Fibroblast of skin of back (primary cell): ENCODE results near the gene ARHGEF2.
"Not testable (repeated sequence)": the region's sequence is repeated elsewhere in the genome, so short reads cannot be mapped to it uniquely, and the experiment has no call there.

Source experiments
- DNase-seq: peaks from one replicate; pipeline ENCODE4 v3.0.0-alpha.2; 2013

The ARHGEF2 gene

DNA sequence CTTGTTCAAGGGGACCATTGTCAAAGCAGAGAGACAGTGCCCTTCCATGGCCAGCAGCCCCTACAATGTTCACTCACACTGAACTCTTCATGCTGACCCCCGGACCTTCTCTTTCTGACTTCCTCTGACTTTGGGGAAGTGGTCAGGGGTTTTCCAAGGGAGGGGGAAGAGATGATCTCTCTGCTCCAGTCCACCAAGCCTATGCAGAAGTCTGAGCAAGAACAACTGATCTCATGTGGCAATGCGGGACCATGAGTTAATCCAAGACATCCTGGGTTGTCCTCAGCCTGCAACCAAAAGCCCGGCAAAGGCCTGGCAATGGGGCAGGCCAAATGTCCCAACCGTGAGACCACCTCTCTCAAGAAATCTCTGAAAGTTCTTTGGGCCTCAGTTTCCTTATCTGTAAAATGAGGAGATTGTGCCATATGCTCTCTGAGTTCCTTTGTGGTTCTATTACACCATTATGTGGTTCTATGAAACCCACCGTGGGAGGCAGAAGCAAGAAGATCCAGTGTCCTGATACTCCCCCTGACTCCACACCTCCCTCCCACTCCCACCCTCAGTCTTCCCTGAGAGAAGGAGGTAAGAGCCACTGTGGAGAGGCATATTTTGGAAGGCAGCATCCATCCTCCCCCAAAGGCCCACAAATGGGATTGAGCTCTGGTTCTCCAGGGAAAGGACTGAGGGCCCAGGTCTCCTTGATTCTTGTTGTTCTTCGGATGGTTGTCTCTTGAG lies 11.8 kb upstream of the ARHGEF2 start:
- no peak for DNase-seq

DNA sequence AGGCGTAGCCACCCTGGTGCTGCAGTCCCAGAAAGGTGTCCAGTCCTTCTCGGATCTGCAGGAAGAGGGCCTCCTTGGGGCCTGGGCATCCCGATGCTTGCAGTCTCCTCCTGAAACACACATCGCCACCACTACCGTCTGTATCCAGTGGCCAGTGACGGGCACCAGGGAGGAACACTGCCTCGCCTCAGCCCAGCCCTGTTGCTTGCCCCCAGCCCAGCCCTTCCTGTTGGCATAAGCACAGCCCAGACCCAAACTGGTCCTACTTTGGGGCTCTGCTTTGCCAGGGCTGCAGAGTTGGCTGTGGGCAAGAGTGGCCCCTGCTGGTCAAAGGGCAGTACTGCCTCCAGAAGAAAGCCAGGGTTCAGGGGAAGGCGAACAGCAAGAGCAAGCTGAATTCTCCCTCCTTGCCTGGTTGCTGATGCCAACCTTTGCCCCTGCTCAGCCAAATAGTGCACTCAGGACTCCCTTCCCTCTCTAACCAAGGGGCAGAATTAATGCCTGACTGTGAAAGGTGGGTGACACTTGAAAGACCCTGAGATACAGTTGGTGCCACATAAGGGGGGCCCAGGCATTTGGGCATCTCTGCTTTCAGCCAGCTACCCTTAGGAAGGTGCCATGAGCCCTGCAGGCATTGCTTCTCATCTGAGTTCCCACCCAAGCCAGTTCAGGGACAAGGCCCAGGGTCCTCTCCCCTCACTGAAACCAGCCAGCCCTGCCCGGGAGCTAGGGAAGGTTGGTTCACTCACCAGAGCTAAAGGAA lies 11.1 kb upstream of the ARHGEF2 start:
- peak; percentile 75 for DNase-seq

DNA sequence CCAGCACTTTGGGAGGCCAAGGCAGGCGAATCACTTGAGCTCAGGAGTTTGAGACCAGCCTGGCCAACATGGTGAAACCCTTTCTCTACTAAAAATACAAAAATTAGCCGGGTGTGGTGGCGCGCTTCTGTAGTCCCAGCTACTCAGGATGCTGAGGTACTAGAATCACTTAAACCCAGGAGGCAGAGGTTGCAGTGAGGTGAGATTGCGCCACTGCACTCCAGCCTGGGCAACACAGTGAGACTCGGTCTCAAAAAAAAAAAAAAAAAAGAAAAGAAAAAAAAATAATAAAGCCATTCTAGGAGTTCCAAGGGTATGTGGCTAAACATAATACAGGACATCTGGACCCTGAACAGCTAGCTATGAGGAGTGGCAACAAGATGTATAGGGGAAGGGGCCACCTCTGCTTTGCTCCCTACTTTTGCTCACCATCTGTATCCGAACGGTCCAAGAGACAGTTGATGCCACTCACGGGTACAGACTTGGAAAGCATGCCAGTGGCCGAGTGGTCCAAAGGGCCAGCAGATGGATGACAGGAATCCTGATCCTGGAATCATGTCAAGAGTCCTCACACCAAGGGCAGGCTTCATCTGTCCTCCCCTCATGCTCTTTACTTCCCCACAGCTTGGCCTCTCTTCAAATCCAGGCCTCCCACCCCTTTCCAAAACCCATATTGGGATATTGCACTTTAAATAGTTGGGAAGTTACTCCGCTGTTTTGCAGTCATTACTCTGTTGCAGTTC lies 6.7 kb upstream of the ARHGEF2 start:
- DNase-seq = not testable (repeated sequence)

DNA sequence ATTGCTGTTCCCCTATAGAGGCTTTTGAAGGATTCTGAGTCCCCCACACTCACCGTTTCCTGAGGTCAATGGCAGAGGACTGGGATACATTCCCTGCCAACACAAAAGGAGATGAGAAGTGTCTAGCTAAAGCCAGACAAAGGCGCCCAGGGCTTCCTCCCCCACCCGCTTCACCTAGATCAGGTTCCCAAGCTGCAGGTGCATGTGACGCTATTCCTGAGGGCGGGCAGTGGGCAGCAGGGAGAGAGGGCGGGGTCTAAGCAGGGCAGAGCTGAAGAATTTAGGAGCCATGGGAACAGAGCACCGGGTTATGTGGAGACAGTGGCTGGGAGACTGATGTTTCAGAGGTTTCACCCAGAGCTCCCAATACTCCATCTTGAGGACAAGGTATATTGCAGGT lies 6.0 kb upstream of the ARHGEF2 start:
- DNase-seq = no peak

DNA sequence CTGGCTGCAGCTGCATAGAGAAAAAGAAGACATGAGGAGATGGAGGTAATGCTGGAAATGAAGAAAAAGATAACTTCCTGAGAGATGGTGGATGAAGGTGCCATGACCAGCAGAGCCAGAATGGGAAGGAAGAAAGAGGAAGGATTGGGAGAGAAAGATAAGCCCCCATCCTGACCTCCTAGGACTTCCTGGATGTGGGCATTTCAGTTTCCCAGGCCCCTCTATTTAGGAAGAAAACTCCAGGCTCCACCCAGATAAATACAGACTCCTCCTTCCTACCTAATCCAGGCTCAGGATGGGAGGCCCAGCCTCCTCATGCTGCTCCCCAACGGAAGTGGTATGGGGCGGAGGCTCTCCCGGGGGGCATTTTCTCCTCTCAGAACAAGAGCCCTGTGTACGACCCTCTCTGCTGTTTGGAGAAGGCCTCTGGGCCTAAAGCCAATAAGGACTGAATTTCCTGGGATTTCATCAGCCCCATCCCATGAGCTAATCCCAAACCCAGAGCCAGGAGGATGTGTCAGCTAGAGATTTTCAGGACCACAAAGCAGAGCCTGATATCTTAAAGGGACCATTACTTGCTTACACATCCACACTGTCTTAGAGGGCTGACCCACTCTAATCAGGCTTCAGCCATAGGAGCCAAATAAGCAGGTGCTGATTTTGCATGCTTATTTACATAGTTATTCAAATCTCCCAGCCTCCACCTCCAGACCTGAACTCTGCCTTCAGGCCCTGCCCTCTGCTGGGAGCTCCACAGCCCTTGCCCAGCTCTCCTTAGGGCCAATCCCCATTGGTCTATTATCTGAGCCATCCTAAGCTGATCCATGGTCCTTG lies 5.1 kb upstream of the ARHGEF2 start:
- peak; percentile 100 for DNase-seq

DNA sequence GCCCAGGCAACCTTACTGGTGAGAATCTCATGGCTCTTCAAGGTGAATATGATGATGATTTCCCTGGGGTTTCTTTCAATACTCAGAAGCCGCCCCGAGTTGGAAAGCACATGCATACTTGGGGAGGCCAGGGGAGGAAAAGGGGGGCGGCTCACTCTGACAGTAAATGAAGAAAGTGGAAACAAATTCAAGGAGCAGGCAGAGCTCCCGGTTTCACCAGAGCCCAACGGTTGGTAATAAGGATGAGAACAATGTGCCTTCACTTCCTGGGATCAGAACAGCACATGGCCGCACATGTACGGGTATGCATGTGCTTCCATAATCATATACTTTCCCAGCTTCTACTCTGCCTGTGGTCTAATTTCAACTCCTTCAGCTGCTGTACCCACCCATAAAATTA lies 3.8 kb upstream of the ARHGEF2 start:
- no peak for DNase-seq

DNA sequence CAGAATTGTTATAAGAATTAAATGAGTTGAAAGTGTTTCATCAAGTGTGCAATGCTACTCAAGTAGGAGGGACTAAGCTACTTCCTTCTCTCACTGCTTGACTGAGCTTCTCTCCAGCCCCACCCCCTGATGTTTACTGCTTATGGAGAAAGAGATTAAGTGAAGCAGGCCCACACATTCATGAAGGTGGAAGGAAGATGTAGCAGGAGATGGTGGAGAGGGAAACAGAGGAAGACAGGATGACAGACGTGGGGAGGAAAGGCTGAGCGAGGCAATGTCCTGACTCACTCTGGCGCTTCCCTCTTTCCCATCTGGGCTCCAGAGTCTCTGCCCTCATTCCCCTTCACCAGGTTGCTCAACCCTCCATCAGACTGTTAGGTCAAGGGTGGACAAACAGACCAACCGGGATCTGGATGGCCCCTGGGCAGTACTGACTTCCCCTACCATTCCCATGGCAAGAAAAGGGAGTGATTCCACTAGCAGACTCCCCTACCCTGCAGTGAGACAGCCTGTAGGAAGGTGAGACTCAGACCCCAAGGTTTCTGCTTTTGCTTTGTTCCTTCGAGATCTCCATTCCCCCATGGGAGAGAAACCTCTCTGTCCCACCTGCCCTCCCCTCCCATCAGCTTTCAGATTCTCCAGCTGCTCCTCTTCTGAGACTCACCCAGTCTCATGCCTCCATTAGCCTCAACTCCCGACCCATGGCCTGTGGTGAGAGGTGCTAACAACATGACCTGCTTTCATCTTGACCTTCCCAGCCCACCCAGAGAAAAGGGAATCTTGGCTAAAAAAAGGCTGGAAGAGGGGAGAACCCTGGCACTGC lies 3.1 kb upstream of the ARHGEF2 start:
- DNase-seq = peak; percentile 69

DNA sequence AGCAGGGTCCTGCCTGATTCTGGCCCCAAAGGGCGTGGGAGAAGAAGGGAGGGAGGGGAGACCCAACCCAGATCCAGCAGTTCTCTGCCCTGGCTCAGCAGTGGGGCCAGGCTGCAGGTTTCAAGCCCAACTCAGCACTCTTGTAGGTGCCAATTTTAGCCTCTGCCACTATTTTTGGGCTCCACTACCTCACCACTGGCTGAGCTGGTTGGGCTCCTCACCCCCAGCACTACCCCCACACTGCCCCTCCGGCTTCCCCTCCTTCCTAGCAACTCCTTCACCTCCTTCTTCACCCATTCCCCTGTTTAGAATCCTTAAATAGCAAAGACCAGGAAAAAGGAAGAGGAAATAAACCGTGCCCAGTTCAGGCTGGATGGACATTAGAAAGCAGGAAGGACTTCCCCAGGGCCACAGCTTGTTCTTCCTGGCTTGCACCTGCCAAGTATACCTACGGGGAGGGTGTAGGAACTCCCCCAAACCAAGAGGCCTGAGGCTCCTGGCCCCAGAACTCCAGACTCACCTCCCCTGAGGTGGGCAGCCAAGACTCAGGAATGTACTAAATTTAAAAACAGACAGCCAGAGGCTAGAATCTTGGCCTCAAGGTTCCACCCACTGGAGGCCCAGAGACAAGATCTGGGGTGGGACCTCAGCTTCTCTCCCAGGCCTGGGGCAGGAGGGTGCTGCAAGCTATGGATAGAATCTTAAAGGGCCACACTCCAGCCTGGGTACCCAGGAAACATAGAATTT lies 1.4 kb upstream of the ARHGEF2 start:
- peak; percentile 58 for DNase-seq

DNA sequence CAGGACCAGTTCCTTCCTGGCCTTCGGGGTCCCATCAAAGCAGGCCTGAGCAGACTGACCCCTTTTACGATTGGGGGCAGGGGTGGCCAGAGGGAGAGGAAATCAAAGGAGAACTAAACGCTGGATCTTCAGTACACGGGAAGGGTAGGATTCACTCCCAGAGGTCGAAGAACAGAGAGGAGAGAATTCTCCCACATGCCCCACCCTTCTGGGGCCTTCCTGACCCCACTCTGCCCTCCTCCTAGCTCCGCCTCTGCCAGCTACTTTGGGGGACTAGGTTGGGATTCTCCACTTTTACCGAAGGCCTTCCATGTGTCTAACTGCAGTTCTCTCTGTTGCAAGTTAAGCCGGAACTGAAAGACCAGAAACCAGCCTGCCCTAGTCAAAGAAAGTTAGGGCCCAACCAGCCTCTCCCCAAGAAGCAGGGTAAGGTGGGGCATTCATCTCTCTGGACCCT lies 654 bp upstream of the ARHGEF2 start:
- peak; percentile 62 for DNase-seq

DNA sequence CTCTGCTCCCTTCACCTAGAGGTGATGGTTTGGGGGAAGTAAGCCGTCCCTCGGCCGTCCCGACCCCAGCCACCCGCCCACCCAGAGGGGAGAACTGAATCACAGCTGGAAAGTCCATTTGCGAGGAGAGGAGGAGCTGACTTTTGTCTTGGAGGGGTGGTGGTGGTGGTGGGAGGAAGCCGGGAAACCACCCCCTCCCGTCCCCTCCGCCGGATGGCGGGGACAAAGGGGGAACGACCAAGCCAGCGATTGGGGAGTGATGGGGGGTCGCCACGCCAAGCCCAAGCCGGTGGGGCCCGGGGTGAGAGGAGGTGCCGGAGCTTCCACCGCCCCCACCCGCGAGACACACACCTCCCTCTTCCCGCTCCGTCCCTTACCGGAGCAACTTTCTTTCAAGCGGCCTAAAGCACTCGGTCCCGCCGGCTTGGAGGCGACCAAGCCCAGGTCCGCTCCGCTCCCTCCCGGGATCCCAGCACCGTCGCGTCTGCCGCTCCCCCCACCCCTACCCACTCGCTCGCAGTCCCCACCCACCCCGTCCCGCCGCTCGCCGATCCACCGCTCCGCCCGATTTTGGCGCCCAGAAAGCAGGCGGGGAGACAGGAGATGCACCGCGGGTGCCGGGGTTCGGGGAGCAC lies 540 bp downstream of the ARHGEF2 start:
- peak; percentile 27 for DNase-seq

DNA sequence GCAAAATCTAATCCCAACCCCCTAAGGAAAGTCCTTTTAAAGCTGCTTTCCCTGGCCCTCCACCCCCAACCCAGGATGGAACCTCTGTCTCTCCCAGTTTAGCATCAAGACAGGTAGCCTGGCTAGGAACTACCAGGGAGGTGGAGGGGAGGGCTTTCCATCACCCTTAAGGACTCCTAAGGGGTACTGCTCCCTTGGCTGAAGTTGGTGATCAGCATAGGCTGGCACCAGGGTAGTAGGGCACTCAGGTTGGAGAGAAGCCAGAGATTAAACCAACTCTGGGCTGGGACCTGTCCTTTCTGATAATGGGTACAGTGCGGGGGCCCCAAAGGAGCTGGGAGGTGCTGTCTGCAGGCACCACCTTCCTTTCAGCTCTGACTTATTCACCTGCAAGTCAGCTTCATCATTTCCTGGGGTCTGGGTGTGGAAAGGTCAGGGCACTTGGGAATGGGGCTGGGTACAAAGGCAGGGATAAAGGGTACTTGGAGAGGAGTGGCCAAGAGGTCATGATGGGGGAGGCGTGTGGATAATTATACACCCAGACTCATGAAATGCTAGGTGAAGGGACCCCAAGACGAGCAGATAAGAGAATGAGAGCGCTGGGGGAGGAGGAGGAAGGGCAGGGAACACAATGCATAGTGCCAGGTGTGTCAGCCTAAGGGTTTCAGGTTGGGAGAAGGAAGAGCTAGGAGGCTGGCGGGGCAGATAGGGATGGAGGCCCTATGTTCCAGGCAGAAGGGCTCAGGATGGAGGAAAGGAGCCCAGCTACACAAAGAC lies 1.2 kb downstream of the ARHGEF2 start:
- DNase-seq = no peak

DNA sequence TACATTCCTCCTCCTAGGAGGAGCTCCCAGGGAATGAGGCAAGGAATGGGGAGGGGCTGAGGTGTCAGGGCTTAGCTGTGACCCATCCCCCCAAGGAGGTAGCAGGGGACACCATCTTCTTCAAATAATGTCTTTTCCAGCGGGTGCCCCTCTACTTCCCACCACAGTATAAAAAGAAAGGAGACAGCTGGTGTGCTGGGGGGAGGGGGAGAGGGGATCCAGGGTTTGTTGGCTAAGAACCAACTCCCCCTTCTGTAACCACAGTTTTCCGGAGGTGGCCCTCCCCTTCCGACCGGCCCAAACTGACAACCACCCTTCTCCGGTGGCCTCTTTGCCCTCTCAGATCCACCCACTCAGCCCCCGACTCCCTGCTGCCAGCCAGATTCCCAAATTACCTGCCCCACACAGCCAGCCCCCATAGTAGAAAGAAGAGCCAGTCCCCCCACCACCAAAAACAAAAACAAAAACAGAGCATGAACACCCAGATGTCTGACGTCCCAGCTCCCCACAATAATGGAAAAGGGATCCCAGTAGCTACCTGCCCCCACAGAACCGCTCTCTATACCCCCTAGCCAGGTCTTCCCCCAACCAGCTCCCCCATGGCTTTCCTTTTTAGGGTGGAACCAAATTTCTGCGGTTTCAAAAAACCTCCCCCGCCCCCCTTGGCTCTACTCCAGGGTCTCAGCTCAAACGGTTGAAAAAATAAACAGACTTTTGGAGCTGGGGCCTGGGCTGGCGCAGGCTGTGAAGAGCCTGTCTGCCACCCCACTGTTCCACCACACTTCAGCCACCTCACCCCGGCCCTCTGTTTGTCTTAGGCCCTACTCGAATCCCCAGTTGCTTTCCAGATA lies 2.1 kb downstream of the ARHGEF2 start:
- DNase-seq = peak; percentile 89

DNA sequence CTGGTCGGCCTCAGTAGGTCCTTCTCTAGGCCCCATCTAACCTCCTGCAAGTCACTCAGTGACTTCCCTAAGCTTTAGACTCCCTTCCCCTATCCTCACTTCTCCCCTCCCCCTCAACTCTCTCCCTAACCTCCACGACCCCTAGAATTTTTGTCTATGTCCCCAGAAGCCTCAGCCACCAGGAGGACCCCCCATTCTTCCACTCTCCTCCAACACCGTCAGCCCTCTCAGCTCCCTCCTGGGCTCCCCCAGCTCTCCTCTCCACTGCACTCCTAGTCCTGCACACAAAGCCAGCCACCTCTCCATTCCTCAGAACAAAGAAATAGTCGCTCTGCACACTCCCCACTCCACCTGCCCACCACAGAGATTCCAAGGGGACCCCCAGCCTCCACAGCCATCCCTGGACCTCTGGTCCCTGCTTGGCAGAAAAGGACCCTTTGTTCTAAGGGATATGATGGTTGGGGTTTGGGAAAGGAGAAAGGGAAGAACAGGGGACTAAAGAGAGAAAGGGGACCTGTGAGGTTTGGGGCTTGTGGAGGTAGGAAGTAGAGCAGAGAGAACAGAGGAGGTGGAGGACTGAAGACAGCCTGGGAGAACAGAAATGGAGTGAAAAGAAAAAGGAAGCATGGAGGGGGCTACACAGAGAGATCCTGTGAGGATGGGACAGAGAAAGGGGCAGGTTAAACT lies 2.8 kb downstream of the ARHGEF2 start:
- no peak for DNase-seq

DNA sequence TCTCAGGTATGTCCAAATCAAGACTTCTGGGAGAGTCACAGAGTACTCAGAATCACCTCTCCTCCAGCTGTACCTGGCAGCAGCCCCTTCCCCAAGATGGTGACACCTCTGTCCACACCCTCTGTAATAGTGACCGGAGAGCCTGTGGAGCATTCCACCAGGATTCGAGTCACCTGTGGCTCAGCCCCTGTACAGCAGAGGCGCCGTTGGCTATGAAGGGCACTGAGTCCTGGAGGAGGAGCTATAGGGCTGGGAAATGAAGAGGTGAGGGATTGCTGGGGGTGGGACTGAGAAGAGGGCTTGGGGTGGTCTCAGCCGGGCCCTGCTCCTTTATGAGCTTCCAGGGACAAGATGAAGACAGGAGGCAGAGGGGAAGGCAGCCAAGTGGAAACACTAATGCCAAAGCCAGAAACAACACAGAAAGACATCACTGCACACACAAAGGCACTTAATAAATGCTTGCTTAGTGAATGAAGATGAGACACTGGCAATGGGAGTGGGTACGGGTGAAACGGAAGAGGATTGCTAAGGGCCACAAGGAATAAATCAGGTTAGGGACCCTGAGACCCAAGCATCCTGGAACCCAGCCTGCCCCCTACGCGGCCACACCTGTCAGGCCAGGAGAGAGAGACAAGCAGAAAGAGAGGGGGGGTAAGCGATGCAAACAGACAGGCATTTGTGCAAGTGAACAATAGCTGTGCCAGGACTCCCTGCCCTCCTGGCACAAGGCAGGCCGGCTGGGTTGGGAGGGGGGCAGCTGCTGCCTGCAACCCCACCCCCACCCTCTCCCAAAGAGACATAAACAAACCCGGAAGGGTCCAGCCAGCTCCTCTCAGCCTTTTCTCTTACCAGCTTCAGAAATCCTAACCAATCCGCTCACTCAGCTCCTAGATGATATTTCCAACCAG lies 3.9 kb downstream of the ARHGEF2 start:
- DNase-seq = no peak

DNA sequence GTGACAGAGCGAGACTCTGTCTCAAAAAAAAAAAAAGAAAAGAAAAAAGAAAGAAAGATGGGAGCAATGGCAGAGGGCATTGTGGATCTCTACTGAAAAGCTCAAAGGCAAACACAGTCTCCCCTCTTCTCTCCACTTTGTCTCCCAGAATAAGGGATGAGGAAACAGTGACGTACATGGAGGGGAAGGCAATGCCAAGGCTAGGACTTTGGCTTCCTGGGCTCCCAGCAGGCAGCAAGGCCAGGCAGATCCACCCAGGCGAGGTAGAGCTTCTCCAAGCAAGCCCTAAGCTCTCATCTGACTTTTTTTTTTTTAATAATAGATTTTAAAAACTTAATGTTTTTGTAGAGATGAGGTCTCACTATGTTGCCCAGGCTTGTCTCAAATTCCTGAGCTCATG lies 4.6 kb downstream of the ARHGEF2 start:
- DNase-seq = no peak

DNA sequence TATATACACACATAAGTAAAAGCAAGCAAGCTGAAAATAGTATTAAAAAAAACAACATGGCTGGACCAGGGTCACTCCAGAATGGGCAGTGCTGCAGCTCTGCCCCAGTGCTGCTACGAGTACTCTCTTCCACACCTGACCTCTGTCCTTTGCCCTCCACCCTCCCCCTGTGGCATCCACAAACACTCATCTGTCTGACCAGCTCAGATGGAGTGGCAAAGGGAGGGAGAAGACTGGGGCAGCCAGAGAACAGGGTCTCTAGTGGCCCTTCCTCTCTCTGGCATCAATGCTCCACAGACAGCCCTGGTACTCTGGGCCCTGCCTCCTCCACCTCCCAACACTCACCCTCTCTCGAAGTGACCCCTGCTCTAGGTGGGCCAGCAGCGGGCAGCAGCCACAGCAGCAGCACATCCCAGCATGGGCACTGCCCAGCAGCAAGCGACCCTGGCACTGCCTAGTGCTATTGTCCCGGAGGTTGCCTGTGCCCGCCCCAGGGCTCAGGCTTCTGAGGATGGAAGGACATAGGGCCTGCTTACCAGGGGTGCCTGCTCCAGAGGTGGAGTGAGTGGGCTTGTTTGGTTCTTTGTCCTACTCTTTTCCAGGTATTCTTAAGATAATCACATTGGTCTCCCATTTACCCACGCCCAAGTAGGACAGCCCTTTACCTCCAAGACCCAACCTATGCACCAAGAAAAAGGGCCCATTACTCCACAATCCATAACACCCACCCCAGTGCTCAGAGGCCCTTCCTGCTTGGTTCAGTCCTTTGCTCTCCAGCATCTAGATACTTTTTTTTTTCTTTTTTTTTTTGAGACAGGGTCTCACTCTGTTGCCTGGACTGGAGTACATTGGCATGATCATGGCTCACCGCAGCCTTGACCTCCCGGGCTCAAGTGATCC lies 6.2 kb downstream of the ARHGEF2 start:
- DNase-seq = no peak
